PC-9 (cell line): Measurements from ENCODE around the gene ANKRD11. TPM values are rescaled to one million over a fixed set of nuclear protein-coding genes. Genes with fewer than 3 reads are reported as not detected.

ENCODE experiments used
- BruUV-seq: library from RNA; stranded (reverse); fragments of 400-500 nt; replicated peaks from 2 replicates; lab custom pipeline; 2021; lab: Mats Ljungman, UMichigan
- CTCF ChIA-PET: fragments of 300-600 bp; sonication (Branson Sonifier 250); formaldehyde crosslinking; loops from one replicate; lab custom pipeline; 2022; ENCODE audit warnings: antibody characterized with exemption; lab: Charles Lee
- POLR2A ChIA-PET: fragments of 300-600 bp; sonication (Branson Sonifier 250); formaldehyde crosslinking; loops from one replicate; lab custom pipeline; 2022; ENCODE audit warnings: antibody characterized with exemption; ENCODE audit not compliant: unreplicated experiment; lab: Charles Lee
- DNase-seq, 2 experiments: peaks; one replicate each; pipeline versions ENCODE4 v3.0.0 to v3.0.0-alpha.2; 2015 to 2022; ENCODE audit warnings: mixed read lengths in 1 of 2
- H2AFZ ChIP-seq: fragments of 200-600 bp; sonication (generic); 2 replicates; pipeline ENCODE4 v1.8.1; 2017; ENCODE audit warnings: antibody characterized with exemption
- H3F3A ChIP-seq: fragments of 200-600 bp; sonication (generic); 2 replicates; pipeline ENCODE4 v1.8.1; 2017; ENCODE audit warnings: antibody characterized with exemption, mild to moderate bottlenecking, low read depth; ENCODE audit not compliant: insufficient read depth
- H3K27ac ChIP-seq: fragments of 200-600 bp; sonication (generic); 2 replicates; pipeline ENCODE4 v1.6.1; 2016; ENCODE audit warnings: mixed run types
- H3K27me3 ChIP-seq: fragments of 200-600 bp; sonication (generic); 2 replicates; pipeline ENCODE4 v1.6.1; 2016; ENCODE audit warnings: low read depth, mixed run types; ENCODE audit not compliant: insufficient read depth
- H3K36me3 ChIP-seq: fragments of 200-600 bp; sonication (generic); 2 replicates; pipeline ENCODE4 v1.6.1; 2016; ENCODE audit warnings: low read depth, mixed run types
- H3K4me1 ChIP-seq: fragments of 200-600 bp; sonication (generic); replicated peaks from 2 replicates; pipeline ENCODE4 v1.6.1; 2016; ENCODE audit warnings: mixed run types; ENCODE audit not compliant: insufficient read depth
- H3K4me2 ChIP-seq: fragments of 200-600 bp; sonication (generic); 2 replicates; pipeline ENCODE4 v1.6.1; 2017; ENCODE audit warnings: mixed run types
- H3K4me3 ChIP-seq: fragments of 200-600 bp; sonication (generic); 2 replicates; pipeline ENCODE4 v1.6.1; 2016; ENCODE audit warnings: mixed run types
- H3K79me2 ChIP-seq: fragments of 200-600 bp; sonication (generic); 2 replicates; pipeline ENCODE4 v1.6.1; 2017; ENCODE audit warnings: low read depth, mixed run types
- H3K9me2 ChIP-seq: fragments of 200-600 bp; sonication (generic); 2 replicates; pipeline ENCODE4 v1.8.1; 2017; ENCODE audit warnings: mild to moderate bottlenecking; ENCODE audit not compliant: insufficient read depth
- H3K9me3 ChIP-seq: fragments of 200-600 bp; sonication (generic); 2 replicates; pipeline ENCODE4 v1.8.1; 2016; ENCODE audit warnings: low read depth; ENCODE audit not compliant: insufficient read depth
- H4K20me1 ChIP-seq: fragments of 200-600 bp; sonication (generic); 2 replicates; pipeline ENCODE4 v1.8.1; 2017; ENCODE audit not compliant: insufficient read depth
- CTCF ChIP-seq: fragments of 200-600 bp; sonication (generic); conservative IDR thresholded peaks from 2 replicates; pipeline ENCODE4 v1.6.1; 2017; ENCODE audit warnings: mixed run types, antibody characterized with exemption, mild to moderate bottlenecking, moderate library complexity
- EZH2 ChIP-seq: fragments of 200-600 bp; sonication (generic); IDR thresholded peaks from 2 replicates; pipeline ENCODE4 v1.8.0; 2017; ENCODE audit warnings: antibody characterized with exemption, low read depth
- intact Hi-C: fragments of 100-400 bp; cut with micrococcal nuclease; formaldehyde crosslinking; loops from one replicate; pipeline ENCODE4 v1.10.0; 2022; ENCODE audit not compliant: unreplicated experiment
- total RNA-seq: library from RNA; stranded (reverse); gene quantifications from 2 replicates; pipeline ENCODE4 v1.2.3, GENCODE V29; 2021

Gene ANKRD11
- total RNA-seq, 1 experiment from 2014 or later = 220 TPM

GRCh38 chr16:89277641-89278341 is 212.6 kb downstream of the ANKRD11 start:
- no peak overlapping the region for H3K4me2 ChIP-seq
- peaks cover 6% of the 10 kb centered on the region; the same call in 1 of the 2 replicates for H3F3A ChIP-seq
- no peak for DNase-seq
- no TSS peak for BruUV-seq
- no peaks in the 10 kb centered on the region for H3K4me1 ChIP-seq
- no peak overlapping the region for H2AFZ ChIP-seq
- intact Hi-C loops = no loop called here
- TF ChIP-seq CTCF (no peak), EZH2 (no peak)
- ChIA-PET POLR2A (no interaction called here), CTCF (no interaction called here)
- no peaks in the 10 kb centered on the region for H3K9me2 ChIP-seq
- peaks cover 17% of the 10 kb centered on the region for H3K36me3 ChIP-seq
- no peak overlapping the region for H3K27ac ChIP-seq
- H4K20me1 ChIP-seq = peaks cover 75% of the 10 kb centered on the region
- H3K27me3 ChIP-seq = no peaks in the 10 kb centered on the region
- H3K4me3 ChIP-seq = no peak overlapping the region
- H3K9me3 ChIP-seq = no peaks in the 10 kb centered on the region
- no peaks in the 10 kb centered on the region for H3K79me2 ChIP-seq

DNA sequence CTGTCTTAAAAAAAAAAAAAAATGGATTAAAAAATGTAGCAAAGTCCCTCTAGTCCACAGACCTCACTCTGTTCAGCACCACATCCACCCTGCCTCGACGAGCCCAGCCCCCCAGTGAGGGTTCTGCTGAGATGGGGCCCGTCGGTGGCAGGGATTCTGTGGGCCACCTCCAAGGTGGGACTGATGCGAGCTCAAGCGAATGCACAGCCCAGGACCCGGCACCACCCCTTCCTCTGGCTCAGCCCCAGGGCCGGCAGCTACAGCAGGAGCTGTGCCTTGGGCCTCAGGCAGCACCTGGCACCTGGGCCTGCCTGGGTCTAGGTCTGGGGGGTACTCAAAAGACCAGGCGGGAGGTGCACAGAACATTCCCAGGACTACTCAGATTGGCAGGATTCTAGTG is 213.3 kb downstream of the ANKRD11 start:
- H3K4me2 ChIP-seq = no peak overlapping the region
- ChIA-PET POLR2A (no interaction called here), CTCF (no interaction called here)
- H3K27me3 ChIP-seq = no peaks in the 10 kb centered on the region
- H3F3A ChIP-seq = peaks cover 4% of the 10 kb centered on the region; the same call in 1 of the 2 replicates
- no peak overlapping the region for H3K27ac ChIP-seq
- peaks cover 25% of the 10 kb centered on the region for H3K36me3 ChIP-seq
- H3K4me1 ChIP-seq = no peaks in the 10 kb centered on the region
- no peak overlapping the region for H2AFZ ChIP-seq
- no peak overlapping the region for H3K4me3 ChIP-seq
- TF ChIP-seq EZH2 = no peak
- TF ChIP-seq CTCF = no peak
- no peaks in the 10 kb centered on the region for H3K9me3 ChIP-seq
- no peak for DNase-seq
- no TSS peak for BruUV-seq
- intact Hi-C loops = no loop called here
- no peaks in the 10 kb centered on the region for H3K79me2 ChIP-seq
- H3K9me2 ChIP-seq = no peaks in the 10 kb centered on the region
- peaks cover 75% of the 10 kb centered on the region for H4K20me1 ChIP-seq

GRCh38 chr16:89275837-89276720 is 214.3 kb downstream of the ANKRD11 start:
- peaks cover 31% of the 10 kb centered on the region for H3K36me3 ChIP-seq
- H2AFZ ChIP-seq = no peak overlapping the region
- no TSS peak for BruUV-seq
- DNase-seq = no peak
- H3K4me3 ChIP-seq = no peak overlapping the region
- no peaks in the 10 kb centered on the region for H3K4me1 ChIP-seq
- TF ChIP-seq EZH2 = no peak
- TF ChIP-seq CTCF = no peak
- H3K27me3 ChIP-seq = no peaks in the 10 kb centered on the region
- H4K20me1 ChIP-seq = peaks cover 78% of the 10 kb centered on the region
- intact Hi-C loops = no loop called here
- H3F3A ChIP-seq = peaks cover 11% of the 10 kb centered on the region; the same call in 1 of the 2 replicates
- H3K79me2 ChIP-seq = no peaks in the 10 kb centered on the region
- H3K9me2 ChIP-seq = no peaks in the 10 kb centered on the region
- ChIA-PET CTCF (no interaction called here), POLR2A (no interaction called here)
- no peak overlapping the region for H3K4me2 ChIP-seq
- no peaks in the 10 kb centered on the region for H3K9me3 ChIP-seq
- H3K27ac ChIP-seq = no peak overlapping the region
